Measurements from ENCODE around the gene SLC9A9. TPM values are rescaled to one million over a fixed set of nuclear protein-coding genes. Genes with fewer than 3 reads are reported as not detected.

The SLC9A9 gene
- total RNA-seq, 6 experiments from 2014 or later: 1.3 to 6.3 (median 3.0) TPM

GRCh38 chr3:143367171-143367570 lies 481.1 kb downstream of the SLC9A9 start:
- 44% methylated on average over 1 of the region's 1 CpG for WGBS (ENCODE audit: insufficient coverage, low coverage, low lambda C conversion rate, missing lambda C conversion rate)
- Histone ChIP-seq H3K4me3 (no peak overlapping the region), H3K27me3 (no peaks in the 10 kb centered on the region), H3K9me3 (no peaks in the 10 kb centered on the region), H3K36me3 (no peaks in the 10 kb centered on the region), H3K27ac (no peak overlapping the region), H3K4me1 (no peaks in the 10 kb centered on the region)
- TF ChIP-seq POLR2A (IDR thresholded peaks at IDR 0.05): no peak
- no peak for TF ChIP-seq CTCF (IDR thresholded peaks at IDR 0.05)
- DNase-seq: no peak
- no peak for ATAC-seq
- intact Hi-C loops (cut with DNase I): no loop called here

GRCh38 chr3:143366672-143367071 lies 481.6 kb downstream of the SLC9A9 start:
- DNase-seq: no peak
- TF ChIP-seq CTCF (IDR thresholded peaks at IDR 0.05) (no peak), POLR2A (IDR thresholded peaks at IDR 0.05) (no peak)
- 69% methylated on average over 1 of the region's 1 CpG for WGBS (ENCODE audit: insufficient coverage, low coverage, low lambda C conversion rate, missing lambda C conversion rate)

GRCh38 chr3:143363949-143364348 lies 484.3 kb downstream of the SLC9A9 start:
- DNase-seq (no peak), ATAC-seq (no peak)
- Histone ChIP-seq H3K4me1 (no peaks in the 10 kb centered on the region), H3K27ac (no peak overlapping the region), H3K27me3 (no peaks in the 10 kb centered on the region), H3K4me3 (no peak overlapping the region), H3K9me3 (no peaks in the 10 kb centered on the region), H3K36me3 (no peaks in the 10 kb centered on the region)
- intact Hi-C loops (cut with DNase I): no loop called here
- TF ChIP-seq CTCF (IDR thresholded peaks at IDR 0.05) (no peak), POLR2A (IDR thresholded peaks at IDR 0.05) (no peak)
- 67% methylated on average over 1 of the region's 1 CpG for WGBS (ENCODE audit: insufficient coverage, low coverage, low lambda C conversion rate, missing lambda C conversion rate)

More at GRCh38 chr3:143366672-143367071, 481.6 kb downstream of the SLC9A9 start:
- no peak overlapping the region for H3K4me3 ChIP-seq
- H3K36me3 ChIP-seq: no peaks in the 10 kb centered on the region
- intact Hi-C loops (cut with DNase I): no loop called here
- no peak for ATAC-seq
- no peaks in the 10 kb centered on the region for H3K27me3 ChIP-seq
- H3K4me1 ChIP-seq: no peaks in the 10 kb centered on the region
- no peaks in the 10 kb centered on the region for H3K9me3 ChIP-seq
- no peak overlapping the region for H3K27ac ChIP-seq

- WGBS (ENCODE audit: insufficient coverage, low coverage, low lambda C conversion rate, missing lambda C conversion rate): 40% methylated on average over 3 of the region's 3 CpGs
- no peak overlapping the region for H3K27ac ChIP-seq
- H3K36me3 ChIP-seq: no peaks in the 10 kb centered on the region
- DNase-seq (no peak), ATAC-seq (no peak)
- H3K9me3 ChIP-seq: no peaks in the 10 kb centered on the region
- TF ChIP-seq POLR2A (IDR thresholded peaks at IDR 0.05): no peak
- no peak for TF ChIP-seq CTCF (IDR thresholded peaks at IDR 0.05)
- intact Hi-C loops (cut with DNase I): no loop called here
- no peak overlapping the region for H3K4me3 ChIP-seq
- H3K27me3 ChIP-seq: no peaks in the 10 kb centered on the region
- no peaks in the 10 kb centered on the region for H3K4me1 ChIP-seq
Observed at GRCh38 chr3:143363276-143363675, 485.0 kb downstream of the SLC9A9 start.

Measured in right lobe of liver (tissue), 6 donors.